ENCODE results near the gene HK3. TPM values are rescaled to one million over a fixed set of nuclear protein-coding genes. Genes with fewer than 3 reads are reported as not detected.

Gene HK3
- polyA plus RNA-seq, 1 donor from 2014 or later = 7.8 TPM

GRCh38 chr5:176844281-176844680 lies 54.9 kb downstream of the HK3 start:
- Histone ChIP-seq H3K79me2 (replicated peaks; ENCODE audit: insufficient read depth, low read length) (no peaks in the 10 kb centered on the region), H3K9ac (ENCODE audit: low read length) (no peak overlapping the region), H3K36me3 (ENCODE audit: insufficient read depth, low read length) (no peaks in the 10 kb centered on the region), H3K4me2 (ENCODE audit: low read length) (no peak overlapping the region), H3K4me3 (ENCODE audit: low read length) (no peak overlapping the region), H2AFZ (ENCODE audit: low read depth, low read length) (no peak overlapping the region), H3K27ac (ENCODE audit: low read length) (no peak overlapping the region), H3K27me3 (ENCODE audit: insufficient read depth, low read depth, low read length) (no peaks in the 10 kb centered on the region), H4K20me1 (ENCODE audit: insufficient read depth) (no peaks in the 10 kb centered on the region), H3K9me2 (ENCODE audit: insufficient read depth, low read length) (no peaks in the 10 kb centered on the region), H3F3A (ENCODE audit: insufficient read depth, low read length, poor library complexity, severe bottlenecking) (no peaks in the 10 kb centered on the region), H3K9me3 (ENCODE audit: low read length) (no peaks in the 10 kb centered on the region)
- no peak for TF ChIP-seq EP300 (conservative IDR thresholded peaks at IDR 0.05; ENCODE audit: poor library complexity, severe bottlenecking)
- no peak for TF ChIP-seq REST (IDR thresholded peaks at IDR 0.05; ENCODE audit: borderline replicate concordance)

GRCh38 chr5:176843673-176844072 lies 55.5 kb downstream of the HK3 start:
- H3K27ac ChIP-seq (ENCODE audit: low read length) = no peak overlapping the region
- H3K9me3 ChIP-seq (ENCODE audit: low read length) = no peaks in the 10 kb centered on the region
- no peaks in the 10 kb centered on the region for H3K79me2 ChIP-seq (replicated peaks; ENCODE audit: insufficient read depth, low read length)
- no peaks in the 10 kb centered on the region for H3K9me2 ChIP-seq (ENCODE audit: insufficient read depth, low read length)
- no peaks in the 10 kb centered on the region for H3K36me3 ChIP-seq (ENCODE audit: insufficient read depth, low read length)
- no peaks in the 10 kb centered on the region for H3F3A ChIP-seq (ENCODE audit: insufficient read depth, low read length, poor library complexity, severe bottlenecking)
- no peak overlapping the region for H2AFZ ChIP-seq (ENCODE audit: low read depth, low read length)
- H3K9ac ChIP-seq (ENCODE audit: low read length) = no peak overlapping the region
- H3K27me3 ChIP-seq (ENCODE audit: insufficient read depth, low read depth, low read length) = peaks cover 4% of the 10 kb centered on the region
- H3K4me2 ChIP-seq (ENCODE audit: low read length) = no peak overlapping the region
- no peak overlapping the region for H3K4me3 ChIP-seq (ENCODE audit: low read length)
- no peaks in the 10 kb centered on the region for H4K20me1 ChIP-seq (ENCODE audit: insufficient read depth)
- TF ChIP-seq EZH2 (IDR thresholded peaks at IDR 0.05; ENCODE audit: borderline replicate concordance, insufficient read depth, low read length, poor library complexity, severe bottlenecking) = no peak
- TF ChIP-seq TAF1 (IDR thresholded peaks at IDR 0.05; ENCODE audit: low read depth) = no peak
- no peak for TF ChIP-seq EP300 (conservative IDR thresholded peaks at IDR 0.05; ENCODE audit: poor library complexity, severe bottlenecking)
- no peak for TF ChIP-seq REST (IDR thresholded peaks at IDR 0.05; ENCODE audit: borderline replicate concordance)
- TF ChIP-seq CTCF (IDR thresholded peaks at IDR 0.05; ENCODE audit: poor library complexity, severe bottlenecking) = no peak
- TF ChIP-seq RAD21 (conservative IDR thresholded peaks at IDR 0.05) = no peak
- TF ChIP-seq MXI1 (conservative IDR thresholded peaks at IDR 0.05; ENCODE audit: poor library complexity, severe bottlenecking) = no peak
- TF ChIP-seq SMC3 (conservative IDR thresholded peaks at IDR 0.05; ENCODE audit: poor library complexity) = no peak
- TF ChIP-seq POLR2AphosphoS5 (IDR thresholded peaks at IDR 0.05) = no peak

All from neural cell (in vitro differentiated cells).